LHCN-M2 (cell line): ENCODE measurements around the gene C6. TPM values are rescaled to one million over a fixed set of nuclear protein-coding genes. Genes with fewer than 3 reads are reported as not detected.
A peak's percentile ranks its signal among the peaks of the same experiment; 100 is the strongest.
"Not testable (repeated sequence)": the region's sequence is repeated elsewhere in the genome, so short reads cannot be mapped to it uniquely, and the experiment has no call there.

Source experiments
- DNase-seq: peaks from one replicate; pipeline ENCODE4 v3.0.0-alpha.2; 2012; ENCODE audit warnings: low read depth
- total RNA-seq: library from RNA; depleted of rRNA; stranded (reverse); fragments of >200 nt; gene quantifications from 2 replicates; pipeline ENCODE4 v1.2.3, GENCODE V29; 2014

The C6 gene
- total RNA-seq, 1 experiment from 2014 or later = not detected

- no peak for DNase-seq
These were observed 12.8 kb downstream of the C6 start for GRCh38 chr5:41200506-41200905.

GRCh38 chr5:41199660-41200059 lies 13.7 kb downstream of the C6 start:
- DNase-seq = no peak

GRCh38 chr5:41196197-41196596 lies 17.1 kb downstream of the C6 start:
- peak; percentile 19 for DNase-seq

- DNase-seq = no peak
These were observed 18.1 kb downstream of the C6 start for GRCh38 chr5:41195228-41195627.

GRCh38 chr5:41194339-41194738 lies 19.0 kb downstream of the C6 start:
- no peak for DNase-seq

GRCh38 chr5:41193456-41194205 lies 19.7 kb downstream of the C6 start:
- DNase-seq = peak; percentile 71

- no peak for DNase-seq
These were observed 22.1 kb downstream of the C6 start for GRCh38 chr5:41191249-41191648.

GRCh38 chr5:41186143-41186542 lies 27.2 kb downstream of the C6 start:
- DNase-seq = no peak

- not testable (repeated sequence) for DNase-seq
These were observed 30.0 kb downstream of the C6 start for GRCh38 chr5:41183331-41183730.

GRCh38 chr5:41182666-41183065 lies 30.7 kb downstream of the C6 start:
- no peak for DNase-seq

- no peak for DNase-seq
These were observed 31.4 kb downstream of the C6 start for GRCh38 chr5:41181691-41182564.

GRCh38 chr5:41176952-41177351 lies 36.4 kb downstream of the C6 start:
- peak; percentile 13 for DNase-seq

- no peak for DNase-seq
These were observed 41.3 kb downstream of the C6 start for GRCh38 chr5:41172012-41172411.

- no peak for DNase-seq
These were observed 52.1 kb downstream of the C6 start for GRCh38 chr5:41161271-41161670.

GRCh38 chr5:41157272-41157894 lies 55.9 kb downstream of the C6 start:
- no peak for DNase-seq

GRCh38 chr5:41156739-41157138 lies 56.6 kb downstream of the C6 start:
- peak; percentile 16 for DNase-seq

- DNase-seq = peak; percentile 2
These were observed 58.8 kb downstream of the C6 start for GRCh38 chr5:41154491-41154890.

GRCh38 chr5:41151564-41151963 lies 61.8 kb downstream of the C6 start:
- no peak for DNase-seq

GRCh38 chr5:41148448-41148847 lies 64.9 kb downstream of the C6 start:
- DNase-seq = no peak

- DNase-seq = no peak
These were observed 68.0 kb downstream of the C6 start for GRCh38 chr5:41145306-41145705.

- no peak for DNase-seq
These were observed 70.0 kb downstream of the C6 start for GRCh38 chr5:41143131-41143901.
